ENCODE data around the gene TRIM44.
A peak's percentile ranks its signal among the peaks of the same experiment; 100 is the strongest.

The TRIM44 gene

GRCh38 chr11:35617687-35618496 lies 44.7 kb upstream of the TRIM44 start, which contains the start of gene FJX1:
Gene FJX1 (plus strand): TSS chr11:35618460. CDS start chr11:35618637, 177 bp downstream.
- Histone ChIP-seq H3K36me3 (ENCODE audit: control insufficient read depth in 1 of 2, insufficient read depth in 2 of 2, low read length in 2 of 2) (no peaks in the 10 kb centered on the region), H3K79me1 (ENCODE audit: low read length) (peaks cover 31% of the 10 kb centered on the region), H3K27me3 (ENCODE audit: insufficient read depth, low read length) (no peaks in the 10 kb centered on the region), H2AFZ (ENCODE audit: insufficient read depth, low read length, poor library complexity) (peak within 1 kb of the TSS; percentile 67), H3K14ac (ENCODE audit: low read length) (peak within 1 kb of the TSS; percentile 91), H4K91ac (ENCODE audit: low read depth, low read length) (peak within 1 kb of the TSS; percentile 94), H3K27ac (ENCODE audit: low read depth, low read length) (peak within 1 kb of the TSS; percentile 90), H2AK5ac (ENCODE audit: low read length) (peak within 1 kb of the TSS; percentile 56), H3K4me3 (ENCODE audit: low read depth, low read length) (peak within 1 kb of the TSS; percentile 94), H2BK120ac (ENCODE audit: insufficient read depth, low read length, poor library complexity) (peak within 1 kb of the TSS; percentile 89), H3K79me2 (ENCODE audit: control insufficient read depth, insufficient read depth, low read length, poor library complexity) (peaks cover 18% of the 10 kb centered on the region), H4K12ac (ENCODE audit: low read depth, low read length) (peak within 1 kb of the TSS; percentile 58), H3K18ac (ENCODE audit: low read length) (peak within 1 kb of the TSS; percentile 86), H3K9ac (ENCODE audit: low read length) (peak within 1 kb of the TSS; percentile 95), H3K23ac (ENCODE audit: low read length) (no peak within 1 kb of the TSS), H3K4me2 (ENCODE audit: low read length) (peak within 1 kb of the TSS; percentile 89), H3K4me1 (ENCODE audit: control insufficient read depth in 1 of 2, insufficient read depth in 2 of 2, low read length in 2 of 2) (peaks cover 3 to 7% of the 10 kb centered on the region in 2 experiments), H3K9me3 (ENCODE audit: insufficient read depth, low read depth, low read length) (no peaks in the 10 kb centered on the region), H4K8ac (ENCODE audit: low read depth, low read length) (peak within 1 kb of the TSS; percentile 79), H2BK12ac (ENCODE audit: low read length) (peak within 1 kb of the TSS; percentile 27), H2BK5ac (ENCODE audit: low read depth, low read length, poor library complexity) (peak within 1 kb of the TSS; percentile 93), H3K4ac (ENCODE audit: low read depth, low read length) (peak within 1 kb of the TSS; percentile 10)
- WGBS (ENCODE audit: extremely low coverage, insufficient coverage, insufficient read length) = no CpG with 5 or more reads among the region's 57 CpGs
- peak; percentile 52 to 73 for DNase-seq

DNA sequence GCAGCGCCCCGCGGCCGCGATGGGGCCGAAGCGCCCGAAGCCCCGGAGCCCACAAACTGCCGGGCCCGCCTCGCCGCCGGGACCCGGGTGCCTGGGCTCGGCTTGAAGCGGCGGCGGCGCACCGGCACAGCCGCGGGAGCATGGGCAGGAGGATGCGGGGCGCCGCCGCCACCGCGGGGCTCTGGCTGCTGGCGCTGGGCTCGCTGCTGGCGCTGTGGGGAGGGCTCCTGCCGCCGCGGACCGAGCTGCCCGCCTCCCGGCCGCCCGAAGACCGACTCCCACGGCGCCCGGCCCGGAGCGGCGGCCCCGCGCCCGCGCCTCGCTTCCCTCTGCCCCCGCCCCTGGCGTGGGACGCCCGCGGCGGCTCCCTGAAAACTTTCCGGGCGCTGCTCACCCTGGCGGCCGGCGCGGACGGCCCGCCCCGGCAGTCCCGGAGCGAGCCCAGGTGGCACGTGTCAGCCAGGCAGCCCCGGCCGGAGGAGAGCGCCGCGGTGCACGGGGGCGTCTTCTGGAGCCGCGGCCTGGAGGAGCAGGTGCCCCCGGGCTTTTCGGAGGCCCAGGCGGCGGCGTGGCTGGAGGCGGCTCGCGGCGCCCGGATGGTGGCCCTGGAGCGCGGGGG lies 44.0 kb upstream of the TRIM44 start:
- Histone ChIP-seq H3K79me1 (ENCODE audit: low read length) (peaks cover 31% of the 10 kb centered on the region), H2BK5ac (ENCODE audit: low read depth, low read length, poor library complexity) (peak overlapping the region; percentile 45), H2BK120ac (ENCODE audit: insufficient read depth, low read length, poor library complexity) (peak overlapping the region; percentile 79), H3K79me2 (ENCODE audit: control insufficient read depth, insufficient read depth, low read length, poor library complexity) (peaks cover 18% of the 10 kb centered on the region), H3K14ac (ENCODE audit: low read length) (peak overlapping the region; percentile 91), H3K36me3 (ENCODE audit: control insufficient read depth in 1 of 2, insufficient read depth in 2 of 2, low read length in 2 of 2) (no peaks in the 10 kb centered on the region), H4K8ac (ENCODE audit: low read depth, low read length) (peak overlapping the region; percentile 75), H3K4me1 (ENCODE audit: control insufficient read depth in 1 of 2, insufficient read depth in 2 of 2, low read length in 2 of 2) (peaks cover 5 to 8% of the 10 kb centered on the region in 2 experiments), H2BK12ac (ENCODE audit: low read length) (peak overlapping the region; percentile 10), H3K9ac (ENCODE audit: low read length) (peak overlapping the region; percentile 95), H3K18ac (ENCODE audit: low read length) (peak overlapping the region; percentile 83), H3K9me3 (ENCODE audit: insufficient read depth, low read depth, low read length) (no peaks in the 10 kb centered on the region), H2AFZ (ENCODE audit: insufficient read depth, low read length, poor library complexity) (peak overlapping the region; percentile 59), H3K27ac (ENCODE audit: low read depth, low read length) (peak overlapping the region; percentile 88), H4K91ac (ENCODE audit: low read depth, low read length) (peak overlapping the region; percentile 94), H3K4me2 (ENCODE audit: low read length) (peak overlapping the region; percentile 89), H3K4me3 (ENCODE audit: low read depth, low read length) (peak overlapping the region; percentile 94), H4K12ac (ENCODE audit: low read depth, low read length) (peak overlapping the region; percentile 20), H2AK5ac (ENCODE audit: low read length) (no peak overlapping the region), H3K27me3 (ENCODE audit: insufficient read depth, low read length) (no peaks in the 10 kb centered on the region), H3K23ac (ENCODE audit: low read length) (no peak overlapping the region), H3K4ac (ENCODE audit: low read depth, low read length) (peak overlapping the region; percentile 4)
- no CpG with 5 or more reads among the region's 91 CpGs for WGBS (ENCODE audit: extremely low coverage, insufficient coverage, insufficient read length)
- peak in 1 of 2 donors; percentile 45 for DNase-seq

GRCh38 chr11:35619116-35619854 lies 43.3 kb upstream of the TRIM44 start:
- peak overlapping the region; percentile 79 for H4K8ac ChIP-seq (ENCODE audit: low read depth, low read length)

More at GRCh38 chr11:35619116-35619854, 43.3 kb upstream of the TRIM44 start:
- Histone ChIP-seq H3K4ac (ENCODE audit: low read depth, low read length) (peak overlapping the region; percentile 10), H3K18ac (ENCODE audit: low read length) (peak overlapping the region; percentile 83), H4K12ac (ENCODE audit: low read depth, low read length) (peak overlapping the region; percentile 56), H2AFZ (ENCODE audit: insufficient read depth, low read length, poor library complexity) (peak overlapping the region; percentile 50), H3K4me2 (ENCODE audit: low read length) (peak overlapping the region; percentile 89), H3K9me3 (ENCODE audit: insufficient read depth, low read depth, low read length) (no peaks in the 10 kb centered on the region), H2BK120ac (ENCODE audit: insufficient read depth, low read length, poor library complexity) (peak overlapping the region; percentile 89), H3K9ac (ENCODE audit: low read length) (peak overlapping the region; percentile 95), H3K79me1 (ENCODE audit: low read length) (peaks cover 31% of the 10 kb centered on the region), H2BK12ac (ENCODE audit: low read length) (peak overlapping the region; percentile 35), H3K14ac (ENCODE audit: low read length) (peak overlapping the region; percentile 91), H3K4me3 (ENCODE audit: low read depth, low read length) (peak overlapping the region; percentile 94), H4K91ac (ENCODE audit: low read depth, low read length) (peak overlapping the region; percentile 94), H3K27me3 (ENCODE audit: insufficient read depth, low read length) (no peaks in the 10 kb centered on the region), H3K36me3 (ENCODE audit: control insufficient read depth in 1 of 2, insufficient read depth in 2 of 2, low read length in 2 of 2) (no peaks in the 10 kb centered on the region), H3K27ac (ENCODE audit: low read depth, low read length) (peak overlapping the region; percentile 88), H2BK5ac (ENCODE audit: low read depth, low read length, poor library complexity) (peak overlapping the region; percentile 90), H2AK5ac (ENCODE audit: low read length) (peak overlapping the region; percentile 58), H3K23ac (ENCODE audit: low read length) (no peak overlapping the region), H3K4me1 (ENCODE audit: control insufficient read depth in 1 of 2, insufficient read depth in 2 of 2, low read length in 2 of 2) (peaks cover 8 to 12% of the 10 kb centered on the region in 2 experiments), H3K79me2 (ENCODE audit: control insufficient read depth, insufficient read depth, low read length, poor library complexity) (peaks cover 18% of the 10 kb centered on the region)
- peak; percentile 87 to 91 for DNase-seq
- WGBS (ENCODE audit: extremely low coverage, insufficient coverage, insufficient read length) = no CpG with 5 or more reads among the region's 84 CpGs
